Hepatocyte (in vitro differentiated cells): Measurements from ENCODE around the gene KRT38. TPM values are rescaled to one million over a fixed set of nuclear protein-coding genes. Genes with fewer than 3 reads are reported as not detected.

Experiments
- DNase-seq: peaks from one replicate; pipeline ENCODE4 v3.0.0-alpha.2; 2016; ENCODE audit warnings: low spot score
- H2AFZ ChIP-seq: fragments of 200-600 bp; sonication (generic); 2 replicates; pipeline ENCODE4 v1.6.0; 2016; ENCODE audit warnings: antibody characterized with exemption, mild to moderate bottlenecking
- H3K27ac ChIP-seq: fragments of 200-600 bp; sonication (generic); 2 replicates; pipeline ENCODE4 v1.5.1; 2016; ENCODE audit warnings: mild to moderate bottlenecking
- H3K27me3 ChIP-seq: fragments of 200-600 bp; sonication (generic); 2 replicates; pipeline ENCODE4 v1.6.1; 2016
- H3K36me3 ChIP-seq: fragments of 200-600 bp; sonication (generic); replicated peaks from 2 replicates; pipeline ENCODE4 v1.5.1; 2016; ENCODE audit warnings: low read depth; ENCODE audit not compliant: insufficient read depth
- H3K4me1 ChIP-seq: fragments of 200-600 bp; sonication (generic); 2 replicates; pipeline ENCODE4 v1.5.1; 2016; ENCODE audit warnings: mild to moderate bottlenecking, moderate library complexity; ENCODE audit not compliant: insufficient read depth
- H3K4me2 ChIP-seq: fragments of 200-600 bp; sonication (generic); 2 replicates; pipeline ENCODE4 v1.6.0; 2016
- H3K4me3 ChIP-seq: fragments of 200-600 bp; sonication (generic); 2 replicates; pipeline ENCODE4 v1.5.1; 2016; ENCODE audit warnings: mild to moderate bottlenecking
- H3K79me2 ChIP-seq: fragments of 200-600 bp; sonication (generic); 2 replicates; pipeline ENCODE4 v1.6.0; 2017; ENCODE audit warnings: mild to moderate bottlenecking
- H3K9me2 ChIP-seq: fragments of 200-600 bp; sonication (generic); replicated peaks from 2 replicates; pipeline ENCODE4 v1.6.0; 2017; ENCODE audit warnings: mild to moderate bottlenecking; ENCODE audit not compliant: insufficient read depth
- H3K9me3 ChIP-seq: fragments of 200-600 bp; sonication (generic); 2 replicates; pipeline ENCODE4 v1.5.1; 2016; ENCODE audit warnings: low read depth, mild to moderate bottlenecking
- H4K20me1 ChIP-seq: fragments of 200-600 bp; sonication (generic); 2 replicates; pipeline ENCODE4 v1.6.0; 2016; ENCODE audit warnings: mild to moderate bottlenecking; ENCODE audit not compliant: insufficient read depth, poor library complexity, severe bottlenecking
- CTCF ChIP-seq: fragments of 200-600 bp; sonication (generic); IDR thresholded peaks from 2 replicates; pipeline ENCODE4 v1.5.1; 2016; ENCODE audit warnings: antibody characterized with exemption, mild to moderate bottlenecking; ENCODE audit not compliant: poor library complexity
- EZH2 ChIP-seq: fragments of 200-600 bp; sonication (generic); IDR thresholded peaks from 2 replicates; pipeline ENCODE4 v1.6.1; 2016; ENCODE audit warnings: antibody characterized with exemption, mild to moderate bottlenecking, borderline replicate concordance
- EZH2phosphoT487 ChIP-seq: fragments of 200-600 bp; sonication (generic); IDR thresholded peaks from one replicate; pipeline ENCODE4 v1.6.1; 2018; ENCODE audit warnings: antibody characterized with exemption, mild to moderate bottlenecking, low read depth, moderate library complexity; ENCODE audit not compliant: unreplicated experiment, severe bottlenecking
- WGBS: methylation state at CpG from one replicate; pipeline ENCODE4 v1.1.6; 2016; ENCODE audit warnings: low lambda C conversion rate; ENCODE audit errors: missing lambda C conversion rate; 5-methylcytosine and 5-hydroxymethylcytosine counted together
- polyA plus RNA-seq: library from polyadenylated mRNA; unstranded; fragments of >200 nt; fragmentation: Nextera tagmentation; extraction: Ambion mirVana; gene quantifications from 2 replicates; pipeline ENCODE4 v1.2.1, GENCODE V29; 2016
- total RNA-seq: library from RNA; depleted of rRNA; stranded (reverse); fragments of >200 nt; gene quantifications from 2 replicates; pipeline ENCODE4 v1.2.3, GENCODE V29; 2014

The KRT38 gene
- total and polyA plus RNA-seq, 2 experiments from 2014 or later: not detected

- Histone ChIP-seq H3K4me1 (peaks cover 8% of the 10 kb centered on the region), H3K27me3 (no peaks in the 10 kb centered on the region), H2AFZ (no peak overlapping the region), H3K27ac (no peak overlapping the region), H3K4me2 (no peak overlapping the region), H3K79me2 (no peaks in the 10 kb centered on the region), H4K20me1 (no peaks in the 10 kb centered on the region), H3K4me3 (no peak overlapping the region), H3K9me2 (no peaks in the 10 kb centered on the region), H3K36me3 (no peaks in the 10 kb centered on the region), H3K9me3 (no peaks in the 10 kb centered on the region)
- DNase-seq: no peak
- 91% methylated on average over 8 of the region's 8 CpGs for WGBS
- TF ChIP-seq EZH2 (no peak), CTCF (no peak), EZH2phosphoT487 (no peak)
Measured at GRCh38 chr17:41484920-41485904, 44.4 kb upstream of the KRT38 start.

- WGBS: 70% methylated on average over 7 of the region's 7 CpGs
- H3K4me1 ChIP-seq: peaks cover 8% of the 10 kb centered on the region
- DNase-seq: no peak
- no peaks in the 10 kb centered on the region for H3K9me3 ChIP-seq
- no peak for TF ChIP-seq EZH2
- TF ChIP-seq EZH2phosphoT487: no peak
- TF ChIP-seq CTCF: no peak
- no peaks in the 10 kb centered on the region for H3K79me2 ChIP-seq
- no peak overlapping the region for H3K4me2 ChIP-seq
- no peak overlapping the region for H2AFZ ChIP-seq
- no peak overlapping the region for H3K4me3 ChIP-seq
- no peaks in the 10 kb centered on the region for H3K36me3 ChIP-seq
- H3K27ac ChIP-seq: no peak overlapping the region
- H4K20me1 ChIP-seq: no peaks in the 10 kb centered on the region
- no peaks in the 10 kb centered on the region for H3K9me2 ChIP-seq
- H3K27me3 ChIP-seq: no peaks in the 10 kb centered on the region
Measured at GRCh38 chr17:41483991-41484826, 43.4 kb upstream of the KRT38 start.

GRCh38 chr17:41483531-41483930 lies 42.7 kb upstream of the KRT38 start:
- peaks cover 8% of the 10 kb centered on the region for H3K4me1 ChIP-seq
- no peaks in the 10 kb centered on the region for H3K36me3 ChIP-seq
- no peak overlapping the region for H3K4me2 ChIP-seq
- no peaks in the 10 kb centered on the region for H3K9me2 ChIP-seq
- H3K27me3 ChIP-seq: no peaks in the 10 kb centered on the region
- no peak overlapping the region for H3K27ac ChIP-seq
- WGBS: 43% methylated on average over 9 of the region's 9 CpGs
- H4K20me1 ChIP-seq: no peaks in the 10 kb centered on the region
- no peak for DNase-seq
- H3K79me2 ChIP-seq: no peaks in the 10 kb centered on the region
- H3K9me3 ChIP-seq: no peaks in the 10 kb centered on the region
- H2AFZ ChIP-seq: no peak overlapping the region
- TF ChIP-seq EZH2phosphoT487 (no peak), EZH2 (no peak), CTCF (no peak)
- H3K4me3 ChIP-seq: no peak overlapping the region
